ENCODE data around the gene MBNL2.

MBNL2 gene

DNA sequence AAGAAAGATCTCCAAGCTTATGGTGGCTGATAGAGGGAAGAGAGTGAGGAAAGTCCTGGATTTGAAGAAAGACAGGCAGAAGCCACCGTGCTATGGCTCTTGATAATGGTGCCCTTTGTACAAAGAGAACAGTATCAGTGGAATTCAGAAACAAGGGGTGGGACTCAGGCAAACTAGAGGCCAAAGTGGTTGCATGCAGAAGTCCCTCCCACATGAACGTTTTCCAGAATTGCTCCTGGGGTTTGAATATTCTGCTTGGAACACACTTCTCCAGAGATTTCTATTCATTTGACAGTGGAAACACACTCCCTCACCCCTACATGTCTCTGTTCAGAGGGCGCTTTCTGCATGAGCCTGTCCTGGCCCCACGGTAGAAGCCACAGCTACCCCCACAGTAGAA lies 10.1 kb upstream of the MBNL2 start:
- DNase-seq (ENCODE audit: low spot score): no peak

DNA sequence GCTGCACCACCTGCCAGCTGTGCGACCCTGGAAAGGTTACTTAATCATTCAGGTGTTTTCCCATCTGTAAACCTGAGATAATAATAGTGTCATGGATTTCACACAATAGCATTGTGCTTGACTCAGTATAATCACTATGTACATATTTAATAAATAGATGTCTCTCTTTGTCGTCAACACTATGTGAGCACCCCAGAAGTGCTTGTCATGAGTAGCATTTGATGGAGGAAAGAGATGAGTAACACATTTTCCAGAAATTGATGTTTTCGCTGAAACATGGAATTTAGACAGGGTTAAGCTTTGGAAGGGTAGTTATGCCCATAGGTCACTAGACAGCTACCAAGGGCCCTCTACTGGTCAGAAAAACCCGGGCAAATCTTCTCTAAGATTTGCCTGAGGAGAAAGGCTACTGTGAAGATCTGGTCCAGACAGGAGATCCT lies 9.5 kb upstream of the MBNL2 start:
- peak; percentile 44 for DNase-seq (ENCODE audit: low spot score)

- DNase-seq (ENCODE audit: low spot score): no peak
These were observed 7.2 kb upstream of the MBNL2 start for GRCh38 chr13:97214921-97215320.

GRCh38 chr13:97215325-97215724 lies 6.8 kb upstream of the MBNL2 start:
- no peak for DNase-seq (ENCODE audit: low spot score)

GRCh38 chr13:97219226-97219625 lies 2.9 kb upstream of the MBNL2 start:
- DNase-seq (ENCODE audit: low spot score): no peak

GRCh38 chr13:97220151-97220900 lies 1.8 kb upstream of the MBNL2 start:
- DNase-seq (ENCODE audit: low spot score): no peak

- no peak for DNase-seq (ENCODE audit: low spot score)
These were observed 1.1 kb upstream of the MBNL2 start for GRCh38 chr13:97221046-97221445.

DNA sequence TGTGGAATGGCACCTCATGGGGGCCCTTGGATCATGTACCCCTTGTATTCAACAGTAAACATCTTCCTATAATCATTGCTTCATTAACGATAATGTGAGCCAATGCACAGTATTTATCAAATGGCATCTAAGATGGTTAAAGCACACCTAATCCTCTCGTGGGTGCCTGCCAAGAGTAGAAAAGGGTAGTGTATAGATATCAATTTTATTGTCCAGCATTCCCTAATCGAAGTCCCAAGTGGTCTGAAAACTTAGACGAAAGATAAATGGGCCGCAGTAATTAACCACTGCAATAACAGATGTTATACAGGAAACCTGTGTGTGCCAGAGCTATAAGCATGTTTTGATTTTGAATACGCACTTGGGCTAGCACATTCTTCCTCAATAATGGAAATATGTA lies 667 bp upstream of the MBNL2 start:
- no peak for DNase-seq (ENCODE audit: low spot score)

DNA sequence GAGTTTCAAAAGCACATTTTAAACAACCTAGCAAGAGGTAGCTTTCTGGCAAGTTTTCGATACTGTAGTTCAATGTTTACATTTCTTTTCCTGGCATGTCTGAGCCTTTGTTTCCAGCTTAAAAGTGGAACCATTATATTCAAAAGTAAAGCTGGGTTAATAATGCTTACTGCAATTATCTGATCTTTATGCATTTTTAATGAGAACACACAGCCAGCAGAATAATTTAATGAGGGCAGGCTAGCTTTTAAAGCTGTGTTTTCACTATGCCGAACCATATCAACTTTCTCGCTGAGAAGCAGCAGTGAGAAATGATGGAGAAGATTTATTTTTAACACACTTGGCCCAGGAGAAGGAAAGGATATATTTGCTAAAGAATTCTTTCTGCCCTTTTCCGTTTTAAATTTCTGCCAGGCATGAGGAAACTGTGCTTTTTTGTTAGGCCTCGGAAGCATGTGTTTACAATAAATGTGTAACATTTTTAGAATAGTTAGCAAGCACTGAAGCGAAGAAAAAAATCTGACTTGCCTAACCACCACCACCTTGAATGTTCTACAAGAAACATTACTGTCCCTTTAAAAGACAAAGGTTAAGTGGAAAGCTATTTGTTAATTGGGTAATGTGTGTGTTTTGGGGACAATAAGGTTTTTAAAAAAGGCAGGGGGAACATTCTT lies 1.0 kb downstream of the MBNL2 start:
- no peak for DNase-seq (ENCODE audit: low spot score)

DNA sequence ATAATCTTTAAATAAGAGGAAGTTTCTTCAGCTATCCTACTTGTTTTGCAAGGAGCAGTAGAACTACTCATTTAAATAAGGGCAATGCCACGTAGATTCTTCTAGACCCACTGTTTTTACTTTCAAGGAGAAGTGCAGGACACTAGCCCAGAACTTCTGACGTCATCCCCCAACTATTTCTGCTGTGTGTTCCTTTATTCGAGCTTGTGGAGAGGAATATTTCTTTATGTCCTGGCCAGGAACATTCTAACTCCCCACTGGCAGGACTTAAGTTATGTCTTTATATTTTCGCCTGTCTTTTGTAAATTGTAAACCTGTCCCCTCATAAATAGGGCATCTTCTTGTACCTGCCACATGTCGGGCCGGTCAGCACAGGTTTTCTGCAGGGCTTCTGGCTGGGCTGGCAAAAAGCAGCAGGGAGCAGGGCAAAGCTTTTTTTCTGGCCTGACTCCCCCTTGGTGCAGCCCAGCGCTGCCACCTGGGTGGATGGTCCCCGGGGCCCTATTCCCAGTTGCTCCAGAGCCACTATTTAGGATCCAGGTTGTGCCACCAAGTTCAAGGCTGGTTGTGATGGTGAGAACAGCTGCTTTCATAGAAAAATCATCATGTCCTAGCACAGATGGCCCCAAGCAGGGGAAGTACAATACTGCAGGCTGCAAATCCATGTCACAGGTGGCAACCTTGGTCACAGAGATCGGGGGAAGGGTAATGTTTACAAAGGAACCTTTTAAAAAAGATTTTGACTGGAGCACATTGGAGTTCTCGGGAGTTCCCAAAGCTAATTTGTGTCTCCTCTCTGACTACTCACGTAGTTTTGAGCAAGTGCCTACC lies 1.8 kb downstream of the MBNL2 start:
- DNase-seq (ENCODE audit: low spot score): peak; percentile 90

- DNase-seq (ENCODE audit: low spot score): peak; percentile 75
These were observed 2.6 kb downstream of the MBNL2 start for GRCh38 chr13:97224544-97225300.

- DNase-seq (ENCODE audit: low spot score): peak; percentile 40
These were observed 3.4 kb downstream of the MBNL2 start for GRCh38 chr13:97225533-97225932.

- DNase-seq (ENCODE audit: low spot score): peak; percentile 16
These were observed 3.9 kb downstream of the MBNL2 start for GRCh38 chr13:97226013-97226412.

- peak; percentile 76 for DNase-seq (ENCODE audit: low spot score)
These were observed 4.9 kb downstream of the MBNL2 start for GRCh38 chr13:97226788-97227627.

DNA sequence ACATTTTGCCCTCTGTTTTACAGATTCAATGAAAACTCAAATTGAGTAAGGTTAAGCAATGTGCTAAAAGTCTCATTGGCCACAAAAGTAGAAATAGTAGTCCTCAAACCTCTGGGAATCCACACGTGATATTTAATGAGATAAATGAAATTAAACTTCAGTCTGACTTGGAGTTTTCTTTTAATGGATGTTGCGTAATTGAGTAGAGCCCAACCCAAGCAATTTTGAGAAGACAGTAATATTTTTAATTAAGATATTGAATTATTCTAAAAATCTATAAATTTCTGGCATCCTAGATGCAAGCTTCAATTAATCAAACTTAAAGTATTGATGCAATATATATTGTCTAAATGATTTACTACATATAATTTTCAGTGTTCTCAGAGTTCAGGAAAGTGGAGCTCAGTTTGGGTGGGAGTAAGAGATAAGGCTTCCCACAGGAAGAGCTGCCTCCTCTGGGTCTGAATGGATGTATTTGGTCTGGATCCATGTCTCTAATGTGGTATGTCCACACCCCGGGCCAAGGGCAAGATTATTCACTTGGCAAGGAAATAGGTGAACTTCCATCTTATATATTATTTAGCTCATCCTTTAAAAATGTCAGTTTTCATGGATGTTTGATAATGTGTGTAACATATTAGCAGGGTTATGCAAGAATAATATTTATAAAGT lies 6.9 kb downstream of the MBNL2 start:
- DNase-seq (ENCODE audit: low spot score): no peak

DNA sequence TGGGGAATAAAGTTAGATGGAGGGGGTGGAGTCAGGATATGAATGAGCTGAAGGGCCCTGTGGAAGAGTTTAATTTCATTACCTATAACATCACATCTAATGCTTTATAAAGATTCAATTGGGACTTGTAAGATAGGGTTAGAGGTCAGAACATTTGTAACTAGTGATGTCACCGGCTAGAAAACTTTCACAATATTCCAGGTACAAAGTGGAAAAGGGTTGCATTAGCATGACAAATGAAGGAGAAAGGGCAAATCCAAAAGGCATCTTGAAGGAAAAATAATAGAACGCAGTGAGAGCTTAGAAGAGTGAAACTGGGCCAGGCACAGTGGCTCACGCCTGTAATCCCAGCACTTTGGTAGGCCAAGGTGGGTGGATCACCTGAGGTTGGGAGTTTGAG lies 7.6 kb downstream of the MBNL2 start:
- DNase-seq (ENCODE audit: low spot score): no peak

GRCh38 chr13:97231118-97231828 lies 9.1 kb downstream of the MBNL2 start:
- DNase-seq (ENCODE audit: low spot score): no peak

GRCh38 chr13:97231829-97232196 lies 9.7 kb downstream of the MBNL2 start:
- no peak for DNase-seq (ENCODE audit: low spot score)

- DNase-seq (ENCODE audit: low spot score): no peak
These were observed 11.4 kb downstream of the MBNL2 start for GRCh38 chr13:97233499-97233898.

- no peak for DNase-seq (ENCODE audit: low spot score)
These were observed 12.1 kb downstream of the MBNL2 start for GRCh38 chr13:97234236-97234635.
